ENCODE measurements around the gene CCRL2.
A peak's percentile ranks its signal among the peaks of the same experiment; 100 is the strongest.
"Not testable (repeated sequence)": the region's sequence is repeated elsewhere in the genome, so short reads cannot be mapped to it uniquely, and the experiment has no call there.

CCRL2 gene

GRCh38 chr3:46416125-46416810, 9.2 kb downstream of the CCRL2 start:
- no peak overlapping the region for H3K9ac ChIP-seq (ENCODE audit: low read depth in 1 of 2, low read length in 2 of 2)
- H3K36me3 ChIP-seq (ENCODE audit: control insufficient read depth in 1 of 2, insufficient read depth in 2 of 2, low read length in 2 of 2) = no peaks in the 10 kb centered on the region
- H3K9me3 ChIP-seq (ENCODE audit: control insufficient read depth in 1 of 2, low read length in 2 of 2) = no peaks in the 10 kb centered on the region
- peak overlapping the region in 1 of 2 donors; percentile 8 for H3K4me3 ChIP-seq (ENCODE audit: low read depth in 1 of 2, low read length in 2 of 2)
- H3K27me3 ChIP-seq (ENCODE audit: control insufficient read depth in 1 of 2, insufficient read depth in 2 of 2, low read length in 2 of 2) = no peaks in the 10 kb centered on the region
- peaks cover 11 to 12% of the 10 kb centered on the region in 2 donors for H3K4me1 ChIP-seq (ENCODE audit: control insufficient read depth in 1 of 2, insufficient read depth in 2 of 2, low read length in 2 of 2)
- H3K27ac ChIP-seq (ENCODE audit: low read depth, low read length) = no peak overlapping the region

DNA sequence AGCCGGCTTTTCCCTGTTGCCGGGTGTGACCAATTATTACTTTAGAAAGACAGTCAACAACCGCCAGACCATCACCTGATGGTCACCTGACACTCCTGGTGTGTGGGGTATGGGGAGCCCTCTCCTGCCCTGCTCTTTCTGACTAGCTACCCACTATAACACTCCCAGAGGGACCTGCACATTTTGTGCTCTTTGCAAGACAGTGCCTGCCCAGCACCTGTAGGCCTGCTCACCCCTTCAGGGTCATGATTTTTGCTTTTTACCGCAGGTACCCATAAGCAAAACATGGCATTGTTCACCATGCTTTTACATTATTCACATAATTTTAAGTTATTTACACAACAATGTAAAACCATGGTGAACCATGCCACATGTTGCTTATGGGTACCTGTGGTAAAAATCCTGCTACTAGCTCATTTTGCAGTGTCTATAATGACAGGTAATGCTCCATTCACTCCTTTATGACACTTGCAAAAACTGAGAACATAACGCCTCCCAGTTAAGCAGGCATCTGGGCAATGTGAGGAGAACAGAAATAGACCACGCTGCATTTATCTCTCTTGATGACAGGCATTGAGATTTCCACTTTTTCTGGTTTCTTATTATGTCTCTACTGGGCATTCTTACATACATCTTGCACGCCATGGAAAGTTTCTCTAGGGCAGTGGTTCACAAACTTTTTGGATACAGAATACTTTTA, 9.9 kb downstream of the CCRL2 start:
- no peak overlapping the region for H3K4me3 ChIP-seq (ENCODE audit: low read depth in 1 of 2, low read length in 2 of 2)
- no peak overlapping the region for H3K9ac ChIP-seq (ENCODE audit: low read depth in 1 of 2, low read length in 2 of 2)
- H3K27ac ChIP-seq (ENCODE audit: low read depth, low read length) = no peak overlapping the region
- no peaks in the 10 kb centered on the region for H3K36me3 ChIP-seq (ENCODE audit: control insufficient read depth in 1 of 2, insufficient read depth in 2 of 2, low read length in 2 of 2)
- H3K27me3 ChIP-seq (ENCODE audit: control insufficient read depth in 1 of 2, insufficient read depth in 2 of 2, low read length in 2 of 2) = no peaks in the 10 kb centered on the region
- peaks cover 11 to 12% of the 10 kb centered on the region in 2 donors for H3K4me1 ChIP-seq (ENCODE audit: control insufficient read depth in 1 of 2, insufficient read depth in 2 of 2, low read length in 2 of 2)
- no peaks in the 10 kb centered on the region for H3K9me3 ChIP-seq (ENCODE audit: control insufficient read depth in 1 of 2, low read length in 2 of 2)

GRCh38 chr3:46417841-46418611, 11.0 kb downstream of the CCRL2 start:
- no peak overlapping the region for H3K27ac ChIP-seq (ENCODE audit: low read depth, low read length)
- H3K36me3 ChIP-seq (ENCODE audit: control insufficient read depth in 1 of 2, insufficient read depth in 2 of 2, low read length in 2 of 2) = no peaks in the 10 kb centered on the region
- H3K9ac ChIP-seq (ENCODE audit: low read depth in 1 of 2, low read length in 2 of 2) = no peak overlapping the region
- H3K4me1 ChIP-seq (ENCODE audit: control insufficient read depth in 1 of 2, insufficient read depth in 2 of 2, low read length in 2 of 2) = peaks cover 11 to 12% of the 10 kb centered on the region in 2 donors
- no peaks in the 10 kb centered on the region for H3K9me3 ChIP-seq (ENCODE audit: control insufficient read depth in 1 of 2, low read length in 2 of 2)
- no peak overlapping the region for H3K4me3 ChIP-seq (ENCODE audit: low read depth in 1 of 2, low read length in 2 of 2)
- H3K27me3 ChIP-seq (ENCODE audit: control insufficient read depth in 1 of 2, insufficient read depth in 2 of 2, low read length in 2 of 2) = no peaks in the 10 kb centered on the region

GRCh38 chr3:46419816-46420215, 12.8 kb downstream of the CCRL2 start:
- Histone ChIP-seq H3K4me3 (ENCODE audit: low read depth in 1 of 2, low read length in 2 of 2) (no peak overlapping the region), H3K27me3 (ENCODE audit: control insufficient read depth in 1 of 2, insufficient read depth in 2 of 2, low read length in 2 of 2) (no peaks in the 10 kb centered on the region), H3K9ac (ENCODE audit: low read depth in 1 of 2, low read length in 2 of 2) (no peak overlapping the region), H3K27ac (ENCODE audit: low read depth, low read length) (no peak overlapping the region), H3K9me3 (ENCODE audit: control insufficient read depth in 1 of 2, low read length in 2 of 2) (no peaks in the 10 kb centered on the region), H3K4me1 (ENCODE audit: control insufficient read depth in 1 of 2, insufficient read depth in 2 of 2, low read length in 2 of 2) (peaks cover 11 to 12% of the 10 kb centered on the region in 2 donors), H3K36me3 (ENCODE audit: control insufficient read depth in 1 of 2, insufficient read depth in 2 of 2, low read length in 2 of 2) (no peaks in the 10 kb centered on the region)

DNA sequence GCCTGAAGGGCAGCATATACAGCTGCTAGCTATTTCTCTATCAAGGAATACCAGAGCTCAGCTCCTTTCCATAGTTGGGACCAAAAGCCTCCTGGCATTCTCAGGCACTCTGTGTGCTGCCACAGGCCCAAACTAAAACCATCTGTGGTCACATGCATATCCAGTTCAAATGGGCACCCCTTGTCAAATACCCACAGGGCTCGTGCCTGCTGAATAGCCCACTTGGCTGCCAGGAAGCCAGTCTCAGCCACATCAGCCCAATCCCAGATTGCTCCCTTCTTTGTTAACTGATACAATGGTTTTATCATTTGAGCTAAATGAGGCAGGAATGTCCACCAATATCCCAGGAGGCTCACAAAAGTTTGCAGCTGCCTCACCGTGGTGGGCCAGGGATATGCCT, 13.9 kb downstream of the CCRL2 start:
- peaks cover 9 to 10% of the 10 kb centered on the region in 2 donors for H3K4me1 ChIP-seq (ENCODE audit: control insufficient read depth in 1 of 2, insufficient read depth in 2 of 2, low read length in 2 of 2)
- H3K27me3 ChIP-seq (ENCODE audit: control insufficient read depth in 1 of 2, insufficient read depth in 2 of 2, low read length in 2 of 2) = no peaks in the 10 kb centered on the region
- H3K9ac ChIP-seq (ENCODE audit: low read depth in 1 of 2, low read length in 2 of 2) = no peak overlapping the region
- no peak overlapping the region for H3K4me3 ChIP-seq (ENCODE audit: low read depth in 1 of 2, low read length in 2 of 2)
- no peaks in the 10 kb centered on the region for H3K36me3 ChIP-seq (ENCODE audit: control insufficient read depth in 1 of 2, insufficient read depth in 2 of 2, low read length in 2 of 2)
- H3K9me3 ChIP-seq (ENCODE audit: control insufficient read depth in 1 of 2, low read length in 2 of 2) = no peaks in the 10 kb centered on the region
- H3K27ac ChIP-seq (ENCODE audit: low read depth, low read length) = no peak overlapping the region

GRCh38 chr3:46422617-46423016, 15.6 kb downstream of the CCRL2 start:
- Histone ChIP-seq H3K4me1 (ENCODE audit: control insufficient read depth in 1 of 2, insufficient read depth in 2 of 2, low read length in 2 of 2) (no peaks in the 10 kb centered on the region), H3K9ac (ENCODE audit: low read depth in 1 of 2, low read length in 2 of 2) (no peak overlapping the region), H3K27ac (ENCODE audit: low read depth, low read length) (no peak overlapping the region), H3K36me3 (ENCODE audit: control insufficient read depth in 1 of 2, insufficient read depth in 2 of 2, low read length in 2 of 2) (no peaks in the 10 kb centered on the region), H3K4me3 (ENCODE audit: low read depth in 1 of 2, low read length in 2 of 2) (no peak overlapping the region), H3K27me3 (ENCODE audit: control insufficient read depth in 1 of 2, insufficient read depth in 2 of 2, low read length in 2 of 2) (no peaks in the 10 kb centered on the region), H3K9me3 (ENCODE audit: control insufficient read depth in 1 of 2, low read length in 2 of 2) (no peaks in the 10 kb centered on the region)

GRCh38 chr3:46423588-46423987, 16.5 kb downstream of the CCRL2 start:
- H3K4me1 ChIP-seq (ENCODE audit: control insufficient read depth in 1 of 2, insufficient read depth in 2 of 2, low read length in 2 of 2) = peaks cover under 1 to 2% of the 10 kb centered on the region in 2 donors
- no peak overlapping the region for H3K27ac ChIP-seq (ENCODE audit: low read depth, low read length)
- no peaks in the 10 kb centered on the region for H3K27me3 ChIP-seq (ENCODE audit: control insufficient read depth in 1 of 2, insufficient read depth in 2 of 2, low read length in 2 of 2)
- no peaks in the 10 kb centered on the region for H3K9me3 ChIP-seq (ENCODE audit: control insufficient read depth in 1 of 2, low read length in 2 of 2)
- H3K9ac ChIP-seq (ENCODE audit: low read depth in 1 of 2, low read length in 2 of 2) = no peak overlapping the region
- H3K4me3 ChIP-seq (ENCODE audit: low read depth in 1 of 2, low read length in 2 of 2) = no peak overlapping the region
- H3K36me3 ChIP-seq (ENCODE audit: control insufficient read depth in 1 of 2, insufficient read depth in 2 of 2, low read length in 2 of 2) = no peaks in the 10 kb centered on the region

GRCh38 chr3:46426476-46426875, 19.4 kb downstream of the CCRL2 start:
- H3K36me3 ChIP-seq (ENCODE audit: control insufficient read depth in 1 of 2, insufficient read depth in 2 of 2, low read length in 2 of 2); H3K27me3 ChIP-seq (ENCODE audit: control insufficient read depth in 1 of 2, insufficient read depth in 2 of 2, low read length in 2 of 2); H3K4me3 ChIP-seq (ENCODE audit: low read depth in 1 of 2, low read length in 2 of 2); H3K9me3 ChIP-seq (ENCODE audit: control insufficient read depth in 1 of 2, low read length in 2 of 2); H3K9ac ChIP-seq (ENCODE audit: low read depth in 1 of 2, low read length in 2 of 2); H3K4me1 ChIP-seq (ENCODE audit: control insufficient read depth in 1 of 2, insufficient read depth in 2 of 2, low read length in 2 of 2); H3K27ac ChIP-seq (ENCODE audit: low read depth, low read length): not testable (repeated sequence)

DNA sequence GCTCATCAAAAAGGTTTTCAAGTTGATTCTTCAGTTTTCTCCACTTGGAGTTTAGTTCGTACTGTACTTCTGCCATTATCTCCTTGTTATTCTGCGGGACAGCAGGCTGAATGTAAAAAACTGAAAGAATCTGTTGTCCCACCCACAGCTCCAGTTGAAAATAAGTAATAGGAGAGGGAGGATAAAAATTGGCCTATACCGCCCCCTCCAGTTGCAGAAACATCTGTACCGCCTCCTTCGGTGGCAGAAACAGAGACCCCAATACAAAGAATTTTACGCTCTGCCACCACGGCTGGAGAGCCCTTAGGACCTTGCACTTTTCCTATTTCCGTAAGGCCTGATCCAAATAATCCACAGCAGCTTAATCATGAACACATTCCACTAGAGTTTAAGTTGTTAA, 20.3 kb downstream of the CCRL2 start:
- not testable (repeated sequence) for H3K9ac ChIP-seq (ENCODE audit: low read depth in 1 of 2, low read length in 2 of 2)

More for the DNA sequence above, 20.3 kb downstream of the CCRL2 start:
- not testable (repeated sequence) for H3K36me3 ChIP-seq (ENCODE audit: control insufficient read depth in 1 of 2, insufficient read depth in 2 of 2, low read length in 2 of 2); H3K4me1 ChIP-seq (ENCODE audit: control insufficient read depth in 1 of 2, insufficient read depth in 2 of 2, low read length in 2 of 2); H3K9me3 ChIP-seq (ENCODE audit: control insufficient read depth in 1 of 2, low read length in 2 of 2); H3K4me3 ChIP-seq (ENCODE audit: low read depth in 1 of 2, low read length in 2 of 2); H3K27ac ChIP-seq (ENCODE audit: low read depth, low read length); H3K27me3 ChIP-seq (ENCODE audit: control insufficient read depth in 1 of 2, insufficient read depth in 2 of 2, low read length in 2 of 2)
